ENCODE results near the gene CENPX. TPM values are rescaled to one million over a fixed set of nuclear protein-coding genes. Genes with fewer than 3 reads are reported as not detected.
A peak's percentile ranks its signal among the peaks of the same experiment; 100 is the strongest.

Gene CENPX
- total RNA-seq, 1 experiment from 2014 or later: 162 TPM

- in situ Hi-C loops (cut with HindIII; ENCODE audit: low pct_unique_long_range_greater_than_20kb, low sequenced_read_pairs): no loop called here
Observed at GRCh38 chr17:82030470-82031302, 8.0 kb upstream of the CENPX start.

GRCh38 chr17:82029990-82030469, 7.4 kb upstream of the CENPX start:
- in situ Hi-C loops (cut with HindIII; ENCODE audit: low pct_unique_long_range_greater_than_20kb, low sequenced_read_pairs): no loop called here

More at GRCh38 chr17:82030470-82031302, 8.0 kb upstream of the CENPX start:
- DNase-seq (ENCODE audit: low read depth): no peak

GRCh38 chr17:82029391-82029790, 6.7 kb upstream of the CENPX start:
- in situ Hi-C loops (cut with HindIII; ENCODE audit: low pct_unique_long_range_greater_than_20kb, low sequenced_read_pairs): no loop called here

More at GRCh38 chr17:82029990-82030469, 7.4 kb upstream of the CENPX start:
- no peak for DNase-seq (ENCODE audit: low read depth)

GRCh38 chr17:82028966-82029365, 6.3 kb upstream of the CENPX start:
- DNase-seq (ENCODE audit: low read depth): no peak
- in situ Hi-C loops (cut with HindIII; ENCODE audit: low pct_unique_long_range_greater_than_20kb, low sequenced_read_pairs): no loop called here

More at GRCh38 chr17:82029391-82029790, 6.7 kb upstream of the CENPX start:
- no peak for DNase-seq (ENCODE audit: low read depth)

- DNase-seq (ENCODE audit: low read depth): no peak
- in situ Hi-C loops (cut with HindIII; ENCODE audit: low pct_unique_long_range_greater_than_20kb, low sequenced_read_pairs): no loop called here
Observed at GRCh38 chr17:82028246-82028645, 5.6 kb upstream of the CENPX start.

- no peak for DNase-seq (ENCODE audit: low read depth)
- in situ Hi-C loops (cut with HindIII; ENCODE audit: low pct_unique_long_range_greater_than_20kb, low sequenced_read_pairs): no loop called here
Observed at GRCh38 chr17:82025401-82026107, 2.9 kb upstream of the CENPX start.

- DNase-seq (ENCODE audit: low read depth): no peak
- in situ Hi-C loops (cut with HindIII; ENCODE audit: low pct_unique_long_range_greater_than_20kb, low sequenced_read_pairs): no loop called here
Observed at GRCh38 chr17:82024859-82025258, 2.2 kb upstream of the CENPX start.

GRCh38 chr17:82023447-82024241, 966 bp upstream of the CENPX start:
- no peak for DNase-seq (ENCODE audit: low read depth)
- in situ Hi-C loops (cut with HindIII; ENCODE audit: low pct_unique_long_range_greater_than_20kb, low sequenced_read_pairs): no loop called here

- peak; percentile 100 for DNase-seq (ENCODE audit: low read depth)
- in situ Hi-C loops (cut with HindIII; ENCODE audit: low pct_unique_long_range_greater_than_20kb, low sequenced_read_pairs): no loop called here
Observed at GRCh38 chr17:82022981-82023446, 336 bp upstream of the CENPX start, which contains the start of gene LRRC45. TSS of gene LRRC45 (plus strand) at chr17:82023305. CDS start at chr17:82023644, 339 bp downstream.

- DNase-seq (ENCODE audit: low read depth): no peak
- in situ Hi-C loops (cut with HindIII; ENCODE audit: low pct_unique_long_range_greater_than_20kb, low sequenced_read_pairs): no loop called here
Observed at GRCh38 chr17:82021900-82022309, 773 bp downstream of the CENPX start.

- in situ Hi-C loops (cut with HindIII; ENCODE audit: low pct_unique_long_range_greater_than_20kb, low sequenced_read_pairs): no loop called here
Observed at GRCh38 chr17:82021107-82021899, 1.4 kb downstream of the CENPX start.

GRCh38 chr17:82020572-82021106, 2.0 kb downstream of the CENPX start:
- in situ Hi-C loops (cut with HindIII; ENCODE audit: low pct_unique_long_range_greater_than_20kb, low sequenced_read_pairs): no loop called here
- DNase-seq (ENCODE audit: low read depth): no peak

More at GRCh38 chr17:82021107-82021899, 1.4 kb downstream of the CENPX start:
- peak; percentile 69 for DNase-seq (ENCODE audit: low read depth)

- in situ Hi-C loops (cut with HindIII; ENCODE audit: low pct_unique_long_range_greater_than_20kb, low sequenced_read_pairs): no loop called here
- peak; percentile 31 for DNase-seq (ENCODE audit: low read depth)
Observed at GRCh38 chr17:82019690-82020571, 2.7 kb downstream of the CENPX start.

GRCh38 chr17:82018989-82019689, 3.5 kb downstream of the CENPX start:
- no peak for DNase-seq (ENCODE audit: low read depth)
- in situ Hi-C loops (cut with HindIII; ENCODE audit: low pct_unique_long_range_greater_than_20kb, low sequenced_read_pairs): no loop called here

GRCh38 chr17:82018152-82018988, 4.3 kb downstream of the CENPX start:
- no peak for DNase-seq (ENCODE audit: low read depth)
- in situ Hi-C loops (cut with HindIII; ENCODE audit: low pct_unique_long_range_greater_than_20kb, low sequenced_read_pairs): no loop called here
